Thymus (tissue), 11 donors: Measurements from ENCODE around the gene USP32. TPM values are rescaled to one million over a fixed set of nuclear protein-coding genes. Genes with fewer than 3 reads are reported as not detected.

Source experiments
- DNase-seq, 9 donors: peaks; one replicate each; pipeline ENCODE4 v3.0.0-alpha.2; 2013; ENCODE audit warnings: low spot score in 9 of 9, low read depth in 6 of 9, missing footprints in 1 of 9
- H3K27ac ChIP-seq, 2 donors: one replicate each; pipeline ENCODE4 v1.5.1; 2013; ENCODE audit warnings: control low read depth in 1 of 2, low read depth in 1 of 2, low read length in 1 of 2, mild to moderate bottlenecking in 1 of 2, moderate library complexity in 1 of 2
- H3K27me3 ChIP-seq, 2 donors: one replicate each; pipeline ENCODE4 v1.5.1; 2013; ENCODE audit warnings: low read length in 1 of 2; ENCODE audit not compliant: control insufficient read depth in 2 of 2, insufficient read depth in 1 of 2
- H3K36me3 ChIP-seq, 2 donors: one replicate each; pipeline ENCODE4 v1.5.1; 2013; ENCODE audit warnings: low read length in 1 of 2, mild to moderate bottlenecking in 1 of 2, moderate library complexity in 1 of 2; ENCODE audit not compliant: control insufficient read depth in 2 of 2, insufficient read depth in 2 of 2
- H3K4me1 ChIP-seq, 2 donors: one replicate each; pipeline ENCODE4 v1.5.1; 2013; ENCODE audit warnings: low read length in 2 of 2; ENCODE audit not compliant: control insufficient read depth in 2 of 2, insufficient read depth in 2 of 2
- H3K4me3 ChIP-seq, 2 donors: one replicate each; pipeline ENCODE4 v1.5.1; 2013; ENCODE audit warnings: low read length in 2 of 2, control low read depth in 1 of 2, mild to moderate bottlenecking in 1 of 2
- H3K9me3 ChIP-seq, 2 donors: one replicate each; pipeline ENCODE4 v1.5.1; 2013; ENCODE audit warnings: low read length in 1 of 2, mild to moderate bottlenecking in 1 of 2; ENCODE audit not compliant: control insufficient read depth in 2 of 2, insufficient read depth in 1 of 2
- WGBS: extraction: QIAGEN DNeasy Blood & Tissue Kit; methylation state at CpG from one replicate; pipeline ENCODE4 v1.1.7; 2013; 5-methylcytosine and 5-hydroxymethylcytosine counted together
- polyA plus RNA-seq: library from polyadenylated mRNA; stranded (reverse); fragments of 200-250 nt; gene quantifications from one replicate; pipeline ENCODE4 v1.2.3, GENCODE V29; 2013
- total RNA-seq: library from RNA; stranded (reverse); fragments of 120-200 nt; gene quantifications from one replicate; pipeline ENCODE4 v1.2.4, GENCODE V29; 2013
- donor health status: healthy.

Gene USP32
- total and polyA plus RNA-seq, 2 donors: 10.0 to 26.4 TPM

- no peaks in the 10 kb centered on the region for H3K27me3 ChIP-seq
- H3K4me3 ChIP-seq: no peak overlapping the region
- H3K9me3 ChIP-seq: peaks cover 2 to 14% of the 10 kb centered on the region in 2 donors
- H3K4me1 ChIP-seq: no peaks in the 10 kb centered on the region
- 96% methylated on average over 2 of the region's 2 CpGs for WGBS
- no peak for DNase-seq
- no peak overlapping the region for H3K27ac ChIP-seq
- H3K36me3 ChIP-seq: peaks cover 9% of the 10 kb centered on the region in 2 donors
These were observed 59.4 kb downstream of the USP32 start for GRCh38 chr17:60332574-60332973.

- H3K27ac ChIP-seq: no peak overlapping the region
- no peaks in the 10 kb centered on the region for H3K27me3 ChIP-seq
- H3K9me3 ChIP-seq: peaks cover 2 to 16% of the 10 kb centered on the region in 2 donors
- H3K36me3 ChIP-seq: peaks cover 9 to 11% of the 10 kb centered on the region in 2 donors
- 100% methylated on average over 1 of the region's 1 CpG for WGBS
- DNase-seq: no peak
- no peaks in the 10 kb centered on the region for H3K4me1 ChIP-seq
- H3K4me3 ChIP-seq: no peak overlapping the region
These were observed 61.2 kb downstream of the USP32 start for GRCh38 chr17:60330731-60331130.

- Histone ChIP-seq H3K9me3 (peaks cover 2 to 16% of the 10 kb centered on the region in 2 donors), H3K36me3 (peaks cover 9 to 11% of the 10 kb centered on the region in 2 donors), H3K27me3 (no peaks in the 10 kb centered on the region), H3K4me1 (no peaks in the 10 kb centered on the region), H3K4me3 (no peak overlapping the region), H3K27ac (no peak overlapping the region)
- DNase-seq: no peak
- 92% methylated on average over 9 of the region's 9 CpGs for WGBS
These were observed 63.3 kb downstream of the USP32 start for GRCh38 chr17:60328679-60329078.

- Histone ChIP-seq H3K4me3 (no peak overlapping the region), H3K27me3 (no peaks in the 10 kb centered on the region), H3K4me1 (no peaks in the 10 kb centered on the region), H3K27ac (no peak overlapping the region), H3K36me3 (peaks cover 9 to 11% of the 10 kb centered on the region in 2 donors), H3K9me3 (peaks cover 2 to 16% of the 10 kb centered on the region in 2 donors)
- no peak for DNase-seq
- WGBS: 90% methylated on average over 4 of the region's 4 CpGs
These were observed 64.0 kb downstream of the USP32 start for GRCh38 chr17:60327901-60328273.

- WGBS: 98% methylated on average over 27 of the region's 27 CpGs
- Histone ChIP-seq H3K36me3 (peaks cover 9 to 11% of the 10 kb centered on the region in 2 donors), H3K27ac (no peak overlapping the region), H3K27me3 (no peaks in the 10 kb centered on the region), H3K9me3 (peaks cover 2 to 16% of the 10 kb centered on the region in 2 donors), H3K4me1 (no peaks in the 10 kb centered on the region), H3K4me3 (no peak overlapping the region)
- DNase-seq: no peak
These were observed 64.6 kb downstream of the USP32 start for GRCh38 chr17:60327134-60327900.

- H3K27me3 ChIP-seq: no peaks in the 10 kb centered on the region
- no peaks in the 10 kb centered on the region for H3K4me1 ChIP-seq
- H3K9me3 ChIP-seq: peaks cover 2 to 16% of the 10 kb centered on the region in 2 donors
- WGBS: 97% methylated on average over 2 of the region's 2 CpGs
- no peak overlapping the region for H3K27ac ChIP-seq
- H3K4me3 ChIP-seq: no peak overlapping the region
- no peak for DNase-seq
- peaks cover 9 to 11% of the 10 kb centered on the region in 2 donors for H3K36me3 ChIP-seq
These were observed 65.2 kb downstream of the USP32 start for GRCh38 chr17:60326702-60327101.

- H3K27ac ChIP-seq: no peak overlapping the region
- H3K9me3 ChIP-seq: peaks cover 2 to 16% of the 10 kb centered on the region in 2 donors
- DNase-seq: no peak
- H3K4me3 ChIP-seq: no peak overlapping the region
- peaks cover 9 to 11% of the 10 kb centered on the region in 2 donors for H3K36me3 ChIP-seq
- no peaks in the 10 kb centered on the region for H3K27me3 ChIP-seq
- no peaks in the 10 kb centered on the region for H3K4me1 ChIP-seq
- WGBS: 95% methylated on average over 13 of the region's 13 CpGs
These were observed 66.0 kb downstream of the USP32 start for GRCh38 chr17:60325730-60326524.

- Histone ChIP-seq H3K27me3 (no peaks in the 10 kb centered on the region), H3K9me3 (peaks cover 2 to 14% of the 10 kb centered on the region in 2 donors), H3K4me1 (no peaks in the 10 kb centered on the region), H3K4me3 (no peak overlapping the region), H3K36me3 (peaks cover 8 to 13% of the 10 kb centered on the region in 2 donors), H3K27ac (no peak overlapping the region)
- 98% methylated on average over 1 of the region's 1 CpG for WGBS
- no peak for DNase-seq
These were observed 68.2 kb downstream of the USP32 start for GRCh38 chr17:60323754-60324153.

GRCh38 chr17:60322056-60322387 lies 69.9 kb downstream of the USP32 start:
- Histone ChIP-seq H3K4me1 (no peaks in the 10 kb centered on the region), H3K36me3 (peaks cover 0 to 2% of the 10 kb centered on the region in 2 donors), H3K9me3 (no peaks in the 10 kb centered on the region), H3K4me3 (no peak overlapping the region), H3K27me3 (no peaks in the 10 kb centered on the region), H3K27ac (no peak overlapping the region)
- whole genome bisulfite sequencing: 98% methylated on average over 2 of the region's 2 CpGs
- DNase-seq: no peak
